BLaER1 (cell line): ENCODE results near the gene GRB10.
"Not testable (repeated sequence)": the region's sequence is repeated elsewhere in the genome, so short reads cannot be mapped to it uniquely, and the experiment has no call there.

Source experiments
- H3K27ac ChIP-seq: shearing (Covaris generic); formaldehyde crosslinking; 2 replicates; pipeline ENCODE4 v1.8.1; 2022
- H3K27me3 ChIP-seq: shearing (Covaris generic); formaldehyde crosslinking; 2 replicates; pipeline ENCODE4 v1.8.1; 2022
- H3K36me3 ChIP-seq: shearing (Covaris generic); formaldehyde crosslinking; 2 replicates; pipeline ENCODE4 v1.8.1; 2022
- H3K4me1 ChIP-seq: shearing (Covaris generic); formaldehyde crosslinking; 2 replicates; pipeline ENCODE4 v1.8.1; 2022
- H3K4me2 ChIP-seq: shearing (Covaris generic); formaldehyde crosslinking; 2 replicates; pipeline ENCODE4 v1.8.1; 2022
- H3K4me3 ChIP-seq: shearing (Covaris generic); formaldehyde crosslinking; 2 replicates; pipeline ENCODE4 v1.8.1; 2022
- H3K9ac ChIP-seq: shearing (Covaris generic); formaldehyde crosslinking; 2 replicates; pipeline ENCODE4 v1.8.1; 2022
- H3K9me3 ChIP-seq: shearing (Covaris generic); formaldehyde crosslinking; 2 replicates; pipeline ENCODE4 v1.8.1; 2022
- H4K20me1 ChIP-seq: shearing (Covaris generic); formaldehyde crosslinking; 2 replicates; pipeline ENCODE4 v1.8.1; 2022
- Cebpa-rat ChIP-seq: shearing (Covaris generic); IDR thresholded peaks from 2 replicates; pipeline ENCODE4 v1.8.1; 2022

GRB10 gene

DNA sequence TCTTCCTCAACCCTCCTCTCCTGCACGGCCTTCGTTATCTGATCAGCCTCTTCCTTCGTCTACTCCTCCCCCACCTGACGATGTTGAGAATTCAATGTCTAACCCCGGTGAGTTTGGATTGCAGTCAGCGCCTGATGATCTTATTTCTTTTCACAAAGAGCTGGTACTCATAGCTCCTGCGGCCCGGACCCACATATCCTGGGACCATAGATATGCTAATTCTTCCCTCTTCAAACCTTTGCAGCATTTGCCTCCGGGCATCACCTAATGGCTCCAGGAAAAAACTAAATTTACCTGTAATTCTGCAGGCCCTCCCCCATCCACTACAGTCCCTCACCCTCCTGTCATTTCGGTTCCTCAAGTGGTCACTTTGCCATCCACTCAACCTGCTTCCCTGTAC lies 205.1 kb downstream of the GRB10 start:
- H3K36me3 ChIP-seq, result no peaks in the 10 kb centered on the region
- H3K9ac ChIP-seq, result no peak overlapping the region
- no peak overlapping the region for H3K27ac ChIP-seq
- H3K9me3 ChIP-seq, result peaks cover 6% of the 10 kb centered on the region
- no peaks in the 10 kb centered on the region for H3K4me1 ChIP-seq
- H3K4me2 ChIP-seq, result no peak overlapping the region
- TF ChIP-seq Cebpa-rat, result no peak
- H3K27me3 ChIP-seq, result no peaks in the 10 kb centered on the region
- no peak overlapping the region for H3K4me3 ChIP-seq
- H4K20me1 ChIP-seq, result no peaks in the 10 kb centered on the region

GRCh38 chr7:50576388-50576787 lies 206.3 kb downstream of the GRB10 start:
- H3K27me3 ChIP-seq, H3K9ac ChIP-seq, H3K9me3 ChIP-seq, H3K4me3 ChIP-seq, H3K4me1 ChIP-seq, H3K36me3 ChIP-seq, H3K27ac ChIP-seq, H4K20me1 ChIP-seq, H3K4me2 ChIP-seq: not testable (repeated sequence)

DNA sequence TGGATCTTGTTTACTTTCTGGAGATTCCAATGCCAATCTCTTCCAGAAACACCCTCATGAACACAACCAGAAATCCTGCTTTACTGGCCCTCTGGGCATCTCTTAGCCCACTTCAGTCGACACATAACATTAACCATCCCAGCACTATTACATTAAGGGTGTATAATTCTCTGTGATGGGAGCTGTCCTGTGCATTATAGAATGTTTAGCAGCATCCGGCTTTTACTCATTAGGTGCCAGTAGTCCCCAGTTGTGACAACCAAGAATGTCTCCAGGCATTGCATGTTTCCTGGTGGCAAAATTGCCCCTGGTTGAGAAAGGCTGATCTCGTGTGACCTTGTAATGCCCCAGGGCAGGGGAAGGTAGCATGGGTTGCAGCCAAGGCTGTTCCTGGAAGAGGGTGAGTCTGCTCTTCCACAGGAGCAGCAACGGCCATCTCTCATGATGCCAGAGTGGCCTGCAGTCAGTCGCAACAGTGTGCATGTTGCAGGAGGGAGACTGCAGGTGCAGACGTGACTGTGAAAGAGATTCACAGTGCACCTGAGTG lies 214.9 kb downstream of the GRB10 start:
- no peak overlapping the region for H3K9ac ChIP-seq
- H3K4me1 ChIP-seq, result no peaks in the 10 kb centered on the region
- H3K4me3 ChIP-seq, result no peak overlapping the region
- no peaks in the 10 kb centered on the region for H3K9me3 ChIP-seq
- H3K27ac ChIP-seq, result no peak overlapping the region
- H3K27me3 ChIP-seq, result no peaks in the 10 kb centered on the region; the same call in 1 of the 2 replicates
- TF ChIP-seq Cebpa-rat, result no peak
- H3K4me2 ChIP-seq, result no peak overlapping the region
- no peaks in the 10 kb centered on the region for H3K36me3 ChIP-seq
- no peaks in the 10 kb centered on the region for H4K20me1 ChIP-seq

GRCh38 chr7:50565977-50566376 lies 216.7 kb downstream of the GRB10 start:
- H3K4me3 ChIP-seq, result no peak overlapping the region
- no peak for TF ChIP-seq Cebpa-rat
- H3K36me3 ChIP-seq, result no peaks in the 10 kb centered on the region
- H3K27me3 ChIP-seq, result no peaks in the 10 kb centered on the region; the same call in 1 of the 2 replicates
- H3K27ac ChIP-seq, result no peak overlapping the region
- H4K20me1 ChIP-seq, result no peaks in the 10 kb centered on the region
- H3K9ac ChIP-seq, result no peak overlapping the region
- H3K4me2 ChIP-seq, result no peak overlapping the region
- no peaks in the 10 kb centered on the region for H3K9me3 ChIP-seq
- no peaks in the 10 kb centered on the region for H3K4me1 ChIP-seq

GRCh38 chr7:50565559-50565916 lies 217.2 kb downstream of the GRB10 start:
- Histone ChIP-seq H3K9ac (no peak overlapping the region), H3K9me3 (no peaks in the 10 kb centered on the region), H3K27ac (no peak overlapping the region), H3K4me2 (no peak overlapping the region), H3K27me3 (no peaks in the 10 kb centered on the region; the same call in 1 of the 2 replicates), H3K36me3 (no peaks in the 10 kb centered on the region), H3K4me3 (no peak overlapping the region), H4K20me1 (no peaks in the 10 kb centered on the region), H3K4me1 (no peaks in the 10 kb centered on the region)
- no peak for TF ChIP-seq Cebpa-rat

DNA sequence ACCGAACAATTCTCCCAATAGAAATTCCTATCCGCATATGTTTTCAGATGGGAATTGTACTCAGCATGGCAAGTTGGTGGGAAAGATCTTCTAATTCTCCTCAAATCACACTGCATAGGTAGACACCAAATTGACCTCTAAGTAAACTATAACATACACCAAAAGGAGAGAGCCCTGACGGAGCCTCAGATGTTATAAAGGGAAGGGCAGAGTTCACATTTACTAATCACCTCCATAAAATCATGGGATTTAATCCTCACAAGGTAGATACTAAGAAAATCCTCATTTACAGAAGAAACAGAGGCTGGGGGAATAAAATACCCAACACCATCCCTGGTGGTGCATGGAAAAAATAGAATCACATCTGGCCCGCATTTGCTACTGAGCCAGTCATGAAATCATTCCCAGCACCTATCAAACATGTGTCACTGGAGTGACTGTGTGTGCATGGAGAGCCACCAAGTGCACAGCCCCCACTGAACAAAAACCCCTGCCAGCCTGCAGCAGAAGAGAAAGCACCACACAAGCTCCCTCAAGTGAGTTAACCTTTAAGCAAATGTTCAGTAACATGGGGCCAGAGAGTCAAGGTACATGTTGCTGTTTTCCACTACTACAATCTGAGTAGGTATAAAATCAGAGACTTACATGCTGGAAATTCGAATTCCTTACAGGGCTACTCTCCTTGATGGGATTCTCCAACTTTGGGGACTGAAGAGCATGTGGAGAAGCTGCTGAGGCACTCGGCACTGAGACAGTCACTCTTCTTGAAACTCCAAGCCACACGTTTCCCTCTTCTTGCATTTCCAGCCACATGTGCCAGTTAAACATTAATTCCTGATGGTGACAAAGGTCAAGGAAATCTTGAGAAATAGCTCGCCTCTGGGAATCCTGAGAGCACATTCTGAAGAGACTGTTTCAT lies 217.8 kb downstream of the GRB10 start, which contains the start of gene DDC:
TSS of gene DDC (minus strand) at position 766 of the 919 bp plus-strand sequence. CDS start 21,320 bp downstream, outside the sequence.
- Histone ChIP-seq H3K4me3 (no peak within 1 kb of the TSS), H3K36me3 (no peaks in the 10 kb centered on the region), H4K20me1 (no peaks in the 10 kb centered on the region), H3K27ac (no peak within 1 kb of the TSS), H3K9ac (no peak within 1 kb of the TSS), H3K4me2 (no peak within 1 kb of the TSS), H3K27me3 (no peaks in the 10 kb centered on the region; the same call in 1 of the 2 replicates), H3K9me3 (no peaks in the 10 kb centered on the region), H3K4me1 (no peaks in the 10 kb centered on the region)
- no peak for TF ChIP-seq Cebpa-rat

DNA sequence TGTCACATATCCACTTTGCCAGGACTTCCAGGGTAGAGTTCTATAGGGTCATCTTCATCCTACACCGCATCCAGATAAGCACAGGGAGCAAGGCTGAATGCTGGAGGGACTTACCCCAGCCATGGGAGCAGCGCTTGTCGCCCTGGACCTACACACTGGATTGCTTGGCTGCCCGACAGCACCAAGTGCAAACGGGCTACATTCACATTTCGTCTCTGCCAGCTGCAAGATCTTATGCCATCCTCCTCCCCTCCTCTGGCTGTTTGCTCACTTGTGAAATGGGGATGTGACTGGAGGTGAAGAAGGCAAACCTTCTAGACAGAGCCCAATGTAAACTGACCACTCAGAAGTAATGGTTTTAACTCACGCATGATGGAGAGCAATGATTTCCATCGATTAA lies 218.5 kb downstream of the GRB10 start:
- no peaks in the 10 kb centered on the region for H3K9me3 ChIP-seq
- no peaks in the 10 kb centered on the region for H3K4me1 ChIP-seq
- TF ChIP-seq Cebpa-rat, result no peak
- H3K9ac ChIP-seq, result no peak overlapping the region
- no peaks in the 10 kb centered on the region for H3K36me3 ChIP-seq
- H4K20me1 ChIP-seq, result no peaks in the 10 kb centered on the region
- no peak overlapping the region for H3K4me2 ChIP-seq
- H3K4me3 ChIP-seq, result no peak overlapping the region
- H3K27ac ChIP-seq, result no peak overlapping the region
- no peaks in the 10 kb centered on the region; the same call in 1 of the 2 replicates for H3K27me3 ChIP-seq

- Histone ChIP-seq H3K27me3 (no peaks in the 10 kb centered on the region), H3K27ac (no peak overlapping the region), H3K4me3 (no peak overlapping the region), H3K36me3 (no peaks in the 10 kb centered on the region), H3K4me2 (no peak overlapping the region), H3K9me3 (no peaks in the 10 kb centered on the region), H4K20me1 (no peaks in the 10 kb centered on the region), H3K9ac (no peak overlapping the region), H3K4me1 (peaks cover 12% of the 10 kb centered on the region)
- TF ChIP-seq Cebpa-rat, result no peak
These were observed 220.6 kb downstream of the GRB10 start for GRCh38 chr7:50562136-50562535.

DNA sequence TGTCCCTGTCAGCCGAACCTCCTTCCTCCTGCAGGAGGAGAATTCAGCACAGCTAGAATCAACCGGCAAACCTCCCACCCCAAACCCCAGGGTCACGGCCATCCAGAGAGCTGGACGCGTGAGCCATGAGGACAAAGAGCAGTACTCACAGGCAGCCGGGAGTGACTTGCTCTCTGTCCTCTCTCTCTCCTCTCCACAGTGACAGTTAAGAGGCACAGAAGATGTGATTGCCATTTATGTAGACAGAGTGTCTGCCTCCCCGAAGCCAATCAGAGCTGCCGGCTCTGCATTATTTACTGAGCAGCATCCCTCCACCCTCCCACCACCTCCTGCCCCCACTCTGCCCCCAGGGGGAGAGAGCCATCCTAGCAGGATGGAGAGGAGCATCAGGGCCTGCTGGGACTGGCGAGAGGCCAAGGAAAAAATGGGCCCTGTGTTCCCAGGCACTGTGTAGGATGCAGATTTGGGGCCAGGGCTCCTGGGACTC lies 221.8 kb downstream of the GRB10 start:
- H3K36me3 ChIP-seq, result no peaks in the 10 kb centered on the region
- H3K27me3 ChIP-seq, result no peaks in the 10 kb centered on the region
- no peak overlapping the region for H3K4me2 ChIP-seq
- no peak overlapping the region for H3K27ac ChIP-seq
- no peak overlapping the region for H3K9ac ChIP-seq
- TF ChIP-seq Cebpa-rat, result no peak
- H3K4me3 ChIP-seq, result no peak overlapping the region
- H3K9me3 ChIP-seq, result no peaks in the 10 kb centered on the region
- H3K4me1 ChIP-seq, result peaks cover 12% of the 10 kb centered on the region
- H4K20me1 ChIP-seq, result no peaks in the 10 kb centered on the region

DNA sequence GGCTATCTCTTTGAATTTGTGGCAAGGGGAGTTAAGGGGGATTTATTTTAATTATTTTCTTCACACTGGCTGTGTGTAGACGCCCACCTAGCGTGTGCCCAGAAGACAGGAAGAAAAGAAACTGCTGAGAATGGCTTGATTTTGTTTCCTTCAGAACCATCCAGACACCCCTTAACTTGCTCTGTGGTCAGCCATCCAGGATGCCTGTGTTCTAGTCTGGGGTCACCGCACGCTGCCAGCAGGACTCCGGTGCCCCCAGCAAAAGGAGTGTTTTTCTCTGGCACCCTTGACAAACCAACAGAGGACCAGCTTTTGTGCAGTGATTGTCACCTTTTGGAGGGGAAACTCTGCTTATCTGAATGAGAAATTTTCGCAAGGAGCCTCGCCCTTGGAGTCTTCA lies 222.8 kb downstream of the GRB10 start:
- Histone ChIP-seq H3K4me3 (no peak overlapping the region), H3K9ac (no peak overlapping the region), H3K4me1 (peaks cover 12% of the 10 kb centered on the region), H3K36me3 (no peaks in the 10 kb centered on the region), H3K9me3 (no peaks in the 10 kb centered on the region), H3K27ac (no peak overlapping the region), H3K4me2 (no peak overlapping the region), H3K27me3 (no peaks in the 10 kb centered on the region), H4K20me1 (no peaks in the 10 kb centered on the region)
- no peak for TF ChIP-seq Cebpa-rat
